Glutamatergic neuron (in vitro differentiated cells): ENCODE data around the gene KRT78. TPM values are rescaled to one million over a fixed set of nuclear protein-coding genes. Genes with fewer than 3 reads are reported as not detected.

Experiments
- DNase-seq: peaks from one replicate; pipeline ENCODE4 v3.0.0; 2022
- H3K27ac Mint-ChIP-seq: one replicate; pipeline ENCODE4 v1.8.0; 2020; ENCODE audit warnings: mild to moderate bottlenecking, mixed read lengths, inconsistent platforms; ENCODE audit not compliant: unreplicated experiment
- H3K27me3 Mint-ChIP-seq: one replicate; pipeline ENCODE4 v1.8.0; 2020; ENCODE audit warnings: mild to moderate bottlenecking, moderate library complexity, mixed read lengths, inconsistent platforms; ENCODE audit not compliant: unreplicated experiment
- H3K36me3 Mint-ChIP-seq: one replicate; pipeline ENCODE4 v1.8.0; 2020; ENCODE audit warnings: mild to moderate bottlenecking, mixed read lengths, inconsistent platforms; ENCODE audit not compliant: unreplicated experiment
- H3K4me1 Mint-ChIP-seq: one replicate; pipeline ENCODE4 v1.8.0; 2020; ENCODE audit warnings: mild to moderate bottlenecking, low read depth, mixed read lengths, inconsistent platforms; ENCODE audit not compliant: unreplicated experiment
- H3K4me3 Mint-ChIP-seq: one replicate; pipeline ENCODE4 v1.8.0; 2020; ENCODE audit warnings: mild to moderate bottlenecking, mixed read lengths, inconsistent platforms; ENCODE audit not compliant: unreplicated experiment
- H3K9me3 Mint-ChIP-seq: one replicate; pipeline ENCODE4 v1.8.0; 2020; ENCODE audit warnings: mild to moderate bottlenecking, moderate library complexity, mixed read lengths, inconsistent platforms; ENCODE audit not compliant: unreplicated experiment
- total RNA-seq: library from RNA; stranded (reverse); fragmentation: NEBNext Ultra II Directional; extraction: Animal tissue kit (Norgen Biotek cat#: 25700); gene quantifications from one replicate; pipeline ENCODE4 v1.2.1, GENCODE V29; 2021; ENCODE audit not compliant: unreplicated experiment
- TF ChIP-seq, protein P1 (sequence below): fragments of 200-600 bp; sonication (generic); IDR thresholded peaks from one replicate; pipeline ENCODE4 v1.5.0; 2021; ENCODE audit not compliant: partially characterized antibody, unreplicated experiment

The KRT78 gene
- total RNA-seq, 1 donor from 2014 or later: not detected

DNA sequence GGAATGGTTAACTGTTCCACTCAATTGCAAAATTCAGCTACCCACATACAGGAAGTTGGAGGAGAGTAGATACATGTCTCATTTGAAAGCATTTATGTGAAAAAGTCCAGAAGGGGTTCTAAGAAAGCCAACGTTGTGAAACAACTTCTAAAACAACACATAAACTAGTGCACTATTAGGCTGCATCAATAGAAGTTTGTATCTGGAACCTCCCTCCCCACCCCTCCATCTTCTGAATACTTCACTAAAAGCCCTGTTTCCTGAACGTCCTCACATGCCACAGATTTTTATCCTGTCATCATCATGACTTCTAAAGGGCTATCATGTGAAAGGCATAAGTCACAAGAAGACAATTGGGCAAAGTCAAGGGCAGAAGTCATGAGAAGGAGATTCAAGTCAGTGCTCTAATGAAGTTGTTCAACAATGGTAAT is 20.2 kb downstream of the KRT78 start:
- no peak for DNase-seq
- no peak overlapping the region for H3K4me3 Mint-ChIP-seq
- TF ChIP-seq, protein P1, sequence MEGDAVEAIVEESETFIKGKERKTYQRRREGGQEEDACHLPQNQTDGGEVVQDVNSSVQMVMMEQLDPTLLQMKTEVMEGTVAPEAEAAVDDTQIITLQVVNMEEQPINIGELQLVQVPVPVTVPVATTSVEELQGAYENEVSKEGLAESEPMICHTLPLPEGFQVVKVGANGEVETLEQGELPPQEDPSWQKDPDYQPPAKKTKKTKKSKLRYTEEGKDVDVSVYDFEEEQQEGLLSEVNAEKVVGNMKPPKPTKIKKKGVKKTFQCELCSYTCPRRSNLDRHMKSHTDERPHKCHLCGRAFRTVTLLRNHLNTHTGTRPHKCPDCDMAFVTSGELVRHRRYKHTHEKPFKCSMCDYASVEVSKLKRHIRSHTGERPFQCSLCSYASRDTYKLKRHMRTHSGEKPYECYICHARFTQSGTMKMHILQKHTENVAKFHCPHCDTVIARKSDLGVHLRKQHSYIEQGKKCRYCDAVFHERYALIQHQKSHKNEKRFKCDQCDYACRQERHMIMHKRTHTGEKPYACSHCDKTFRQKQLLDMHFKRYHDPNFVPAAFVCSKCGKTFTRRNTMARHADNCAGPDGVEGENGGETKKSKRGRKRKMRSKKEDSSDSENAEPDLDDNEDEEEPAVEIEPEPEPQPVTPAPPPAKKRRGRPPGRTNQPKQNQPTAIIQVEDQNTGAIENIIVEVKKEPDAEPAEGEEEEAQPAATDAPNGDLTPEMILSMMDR: no peak
- no peaks in the 10 kb centered on the region for H3K36me3 Mint-ChIP-seq
- H3K27ac Mint-ChIP-seq: no peak overlapping the region
- H3K27me3 Mint-ChIP-seq: no peaks in the 10 kb centered on the region
- H3K4me1 Mint-ChIP-seq: no peaks in the 10 kb centered on the region
- H3K9me3 Mint-ChIP-seq: peaks cover 1% of the 10 kb centered on the region

DNA sequence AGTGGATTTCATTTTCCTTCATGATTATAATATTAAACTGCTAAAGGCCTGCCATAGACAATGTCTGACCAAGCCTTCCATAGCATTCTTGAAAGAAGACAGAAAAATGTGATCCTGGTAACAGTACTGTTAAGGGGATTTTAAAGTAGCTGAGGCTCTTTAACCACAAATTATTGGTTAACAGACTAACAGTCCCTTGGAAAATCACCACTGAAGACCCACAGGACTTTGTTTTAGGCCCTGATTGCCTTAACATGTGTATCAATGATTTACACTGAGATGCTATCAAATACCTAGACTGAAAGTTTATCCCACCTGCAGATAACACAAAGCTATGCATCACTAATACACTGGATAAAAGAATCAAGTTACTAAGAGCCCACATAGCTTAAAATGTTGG is 20.6 kb downstream of the KRT78 start:
- no peak overlapping the region for H3K4me3 Mint-ChIP-seq
- DNase-seq: no peak
- H3K4me1 Mint-ChIP-seq: no peaks in the 10 kb centered on the region

GRCh38 chr12:52827499-52828090 is 21.2 kb downstream of the KRT78 start:
- Mint-ChIP-seq H3K4me1 (no peaks in the 10 kb centered on the region), H3K4me3 (no peak overlapping the region), H3K27me3 (no peaks in the 10 kb centered on the region), H3K36me3 (no peaks in the 10 kb centered on the region), H3K27ac (no peak overlapping the region), H3K9me3 (peaks cover 1% of the 10 kb centered on the region)
- TF ChIP-seq, protein P1: no peak
- no peak for DNase-seq

More for the DNA sequence above, 20.6 kb downstream of the KRT78 start:
- TF ChIP-seq, protein P1: no peak
- no peaks in the 10 kb centered on the region for H3K36me3 Mint-ChIP-seq
- no peak overlapping the region for H3K27ac Mint-ChIP-seq
- H3K9me3 Mint-ChIP-seq: peaks cover 1% of the 10 kb centered on the region
- no peaks in the 10 kb centered on the region for H3K27me3 Mint-ChIP-seq

GRCh38 chr12:52826611-52827498 is 21.9 kb downstream of the KRT78 start:
- H3K36me3 Mint-ChIP-seq: no peaks in the 10 kb centered on the region
- peaks cover 1% of the 10 kb centered on the region for H3K9me3 Mint-ChIP-seq
- no peak overlapping the region for H3K27ac Mint-ChIP-seq
- no peak for DNase-seq
- TF ChIP-seq, protein P1: no peak
- H3K27me3 Mint-ChIP-seq: no peaks in the 10 kb centered on the region
- H3K4me3 Mint-ChIP-seq: no peak overlapping the region
- no peaks in the 10 kb centered on the region for H3K4me1 Mint-ChIP-seq

DNA sequence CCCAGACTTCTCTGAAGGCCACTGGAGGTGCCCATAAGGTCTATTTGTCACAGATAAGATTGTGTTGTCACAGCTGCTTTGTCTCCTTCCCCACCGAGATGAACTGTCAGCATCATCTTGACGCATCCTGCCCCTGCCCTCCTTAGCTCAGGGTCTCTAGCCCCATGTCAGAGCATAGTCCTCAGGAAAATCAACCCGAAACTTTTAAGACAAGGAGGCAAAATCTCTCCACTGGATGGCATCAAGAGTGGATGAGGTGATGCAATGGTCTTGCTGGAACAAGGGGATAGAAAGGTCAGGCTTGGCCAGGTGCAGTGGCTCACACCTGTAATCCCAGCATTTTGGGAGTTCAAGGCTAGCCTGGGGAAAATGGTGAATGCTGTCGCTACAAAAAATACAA is 22.8 kb downstream of the KRT78 start:
- no peak for DNase-seq
- peaks cover 1% of the 10 kb centered on the region for H3K9me3 Mint-ChIP-seq
- no peaks in the 10 kb centered on the region for H3K4me1 Mint-ChIP-seq
- no peak overlapping the region for H3K27ac Mint-ChIP-seq
- peaks cover 1% of the 10 kb centered on the region for H3K27me3 Mint-ChIP-seq
- no peaks in the 10 kb centered on the region for H3K36me3 Mint-ChIP-seq
- TF ChIP-seq, protein P1: no peak
- no peak overlapping the region for H3K4me3 Mint-ChIP-seq
